Activated naive CD4-positive, alpha-beta T cell treated with anti-CD3 and anti-CD28 coated beads, Interleukin-2, amount 50 U/mL, for 72 hours (primary cell): Measurements from ENCODE around the gene PKHD1. TPM values are rescaled to one million over a fixed set of nuclear protein-coding genes. Genes with fewer than 3 reads are reported as not detected.
"Not testable (repeated sequence)": the region's sequence is repeated elsewhere in the genome, so short reads cannot be mapped to it uniquely, and the experiment has no call there.

Experiments used
- ATAC-seq, 2 donors: fragments of 150-1000 bp; cut with Tn5 transposase; 2 replicates each; pipeline ENCODE4 v1.10.0; 2021; ENCODE audit warnings: mild to moderate bottlenecking in 2 of 2, moderate library complexity in 2 of 2
- DNase-seq, 2 donors: peaks; one replicate each; pipeline ENCODE4 v3.0.0; 2021 to 2022; ENCODE audit warnings: low spot score in 2 of 2
- H3K27ac Mint-ChIP-seq, 2 donors: one replicate each; pipeline ENCODE4 v1.8.0; 2022; ENCODE audit warnings: mild to moderate bottlenecking in 2 of 2, mixed read lengths in 2 of 2
- H3K36me3 Mint-ChIP-seq, 2 donors: one replicate each; pipeline ENCODE4 v1.8.0; 2022; ENCODE audit warnings: mixed read lengths in 2 of 2
- H3K9me3 Mint-ChIP-seq, 2 donors: one replicate each; pipeline ENCODE4 v1.8.0; 2022; ENCODE audit warnings: mixed read lengths in 2 of 2
- total RNA-seq, 2 donors: library from RNA; stranded (reverse); gene quantifications; one replicate each; pipeline ENCODE4 v1.2.3, GENCODE V29; 2022

Gene PKHD1
- total RNA-seq, 2 donors from 2014 or later = not detected

- DNase-seq = no peak
- Mint-ChIP-seq H3K27ac (no peak overlapping the region), H3K9me3 (peaks cover 0 to 4% of the 10 kb centered on the region in 2 donors), H3K36me3 (no peaks in the 10 kb centered on the region)
- ATAC-seq = no peak
Measured at GRCh38 chr6:51929934-51930574, 157.4 kb downstream of the PKHD1 start.

GRCh38 chr6:51928320-51928719 is 159.1 kb downstream of the PKHD1 start:
- ATAC-seq (no peak), DNase-seq (no peak)
- H3K36me3 Mint-ChIP-seq = no peaks in the 10 kb centered on the region
- H3K9me3 Mint-ChIP-seq = peaks cover 4 to 5% of the 10 kb centered on the region in 2 donors
- H3K27ac Mint-ChIP-seq = no peak overlapping the region

DNA sequence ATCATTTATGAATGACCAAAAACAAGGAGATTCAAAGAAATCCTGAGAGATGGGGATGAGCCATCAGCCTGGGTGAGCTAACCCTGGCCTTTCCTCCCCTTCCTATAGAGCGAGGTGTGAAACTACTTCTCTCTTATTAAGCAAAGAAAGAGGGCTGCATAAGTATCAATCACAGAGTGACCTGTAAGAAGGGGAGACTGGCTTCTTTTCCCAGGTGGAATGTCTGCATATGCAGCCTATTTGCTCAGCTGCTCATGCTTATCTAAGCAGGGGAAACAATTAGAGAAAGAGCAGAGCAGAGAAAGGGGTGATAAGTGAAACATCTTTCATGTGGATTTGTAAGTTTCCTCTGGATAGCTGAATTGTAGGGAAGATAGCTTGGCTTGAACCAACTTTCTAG is 160.0 kb downstream of the PKHD1 start:
- DNase-seq (no peak), ATAC-seq (no peak)
- Mint-ChIP-seq H3K27ac (no peak overlapping the region), H3K36me3 (no peaks in the 10 kb centered on the region), H3K9me3 (peaks cover 4 to 5% of the 10 kb centered on the region in 2 donors)

- Mint-ChIP-seq H3K27ac (no peak overlapping the region), H3K9me3 (peaks cover 4 to 5% of the 10 kb centered on the region in 2 donors), H3K36me3 (no peaks in the 10 kb centered on the region)
- DNase-seq (no peak), ATAC-seq (no peak)
Measured at GRCh38 chr6:51926125-51926524, 161.3 kb downstream of the PKHD1 start.

- not testable (repeated sequence) for H3K36me3 Mint-ChIP-seq, H3K9me3 Mint-ChIP-seq, ATAC-seq, H3K27ac Mint-ChIP-seq, DNase-seq
Measured at GRCh38 chr6:51922479-51922878, 164.9 kb downstream of the PKHD1 start.

DNA sequence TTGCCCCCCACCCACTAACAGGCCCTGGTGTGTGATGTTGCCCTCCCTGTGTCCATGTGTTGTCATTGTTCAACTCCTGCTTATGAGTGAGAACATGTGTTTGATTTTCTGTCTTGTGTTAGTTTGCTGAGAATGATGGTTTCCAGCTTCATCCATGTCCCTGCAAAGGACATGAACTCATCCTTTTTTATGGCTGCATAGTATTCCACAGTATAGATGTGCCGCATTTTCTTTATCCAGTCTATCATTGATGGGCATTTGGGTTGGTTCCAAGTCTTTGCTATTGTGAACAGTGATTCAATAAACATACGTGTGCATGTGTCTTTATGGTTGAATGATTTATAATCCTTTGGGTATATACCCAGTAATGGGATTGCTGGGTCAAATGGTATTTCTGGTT is 169.1 kb downstream of the PKHD1 start:
- ATAC-seq, H3K36me3 Mint-ChIP-seq, DNase-seq, H3K9me3 Mint-ChIP-seq, H3K27ac Mint-ChIP-seq: not testable (repeated sequence)

GRCh38 chr6:51915098-51915497 is 172.3 kb downstream of the PKHD1 start:
- Mint-ChIP-seq H3K36me3 (no peaks in the 10 kb centered on the region), H3K9me3 (peaks cover 0 to 3% of the 10 kb centered on the region in 2 donors), H3K27ac (no peak overlapping the region)
- ATAC-seq (no peak), DNase-seq (no peak)

DNA sequence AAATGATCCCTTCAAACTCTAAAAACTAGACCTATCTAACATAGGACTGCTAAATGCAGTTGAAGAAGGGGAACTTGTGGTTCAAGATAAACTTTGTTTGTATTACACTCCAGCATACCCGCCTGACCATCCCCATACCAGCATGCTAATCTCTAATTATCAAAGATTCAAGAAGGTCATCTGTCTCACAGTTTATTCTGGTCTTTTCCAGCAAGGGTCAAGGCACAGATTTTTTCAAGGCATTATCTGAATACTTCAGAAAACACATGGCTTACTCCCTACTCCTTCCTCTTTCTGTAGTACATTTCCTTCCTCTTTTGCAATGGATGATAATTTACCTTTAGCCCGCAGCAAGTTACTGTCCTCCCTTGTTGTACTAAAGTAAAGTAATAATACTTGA is 174.1 kb downstream of the PKHD1 start:
- Mint-ChIP-seq H3K27ac (no peak overlapping the region), H3K36me3 (no peaks in the 10 kb centered on the region), H3K9me3 (peaks cover 0 to under 1% of the 10 kb centered on the region in 2 donors)
- no peak for ATAC-seq
- no peak for DNase-seq

GRCh38 chr6:51910851-51911250 is 176.6 kb downstream of the PKHD1 start:
- no peak overlapping the region for H3K27ac Mint-ChIP-seq
- no peak for DNase-seq
- no peak for ATAC-seq
- H3K9me3 Mint-ChIP-seq = no peaks in the 10 kb centered on the region
- no peaks in the 10 kb centered on the region for H3K36me3 Mint-ChIP-seq

DNA sequence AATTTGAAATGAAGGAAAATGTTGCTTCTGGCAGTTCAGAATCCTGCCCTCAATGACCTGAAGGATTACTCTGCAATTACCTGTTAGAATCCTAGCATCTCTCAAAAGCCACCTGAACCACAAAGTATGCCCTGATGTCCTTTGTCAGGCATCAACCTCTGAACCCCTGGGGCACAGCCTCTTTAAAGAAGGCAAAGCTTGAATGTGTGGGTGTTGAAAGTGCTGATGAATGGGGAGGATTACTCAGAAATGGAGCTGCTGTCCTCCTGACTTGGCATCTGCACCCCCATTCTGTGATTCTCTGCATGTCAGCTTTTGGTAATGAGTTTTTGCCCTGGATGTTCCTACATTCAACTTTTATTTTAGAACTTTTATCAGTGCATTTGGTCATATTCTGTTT is 179.2 kb downstream of the PKHD1 start:
- Mint-ChIP-seq H3K9me3 (no peaks in the 10 kb centered on the region), H3K36me3 (no peaks in the 10 kb centered on the region), H3K27ac (no peak overlapping the region)
- ATAC-seq (no peak), DNase-seq (no peak)

DNA sequence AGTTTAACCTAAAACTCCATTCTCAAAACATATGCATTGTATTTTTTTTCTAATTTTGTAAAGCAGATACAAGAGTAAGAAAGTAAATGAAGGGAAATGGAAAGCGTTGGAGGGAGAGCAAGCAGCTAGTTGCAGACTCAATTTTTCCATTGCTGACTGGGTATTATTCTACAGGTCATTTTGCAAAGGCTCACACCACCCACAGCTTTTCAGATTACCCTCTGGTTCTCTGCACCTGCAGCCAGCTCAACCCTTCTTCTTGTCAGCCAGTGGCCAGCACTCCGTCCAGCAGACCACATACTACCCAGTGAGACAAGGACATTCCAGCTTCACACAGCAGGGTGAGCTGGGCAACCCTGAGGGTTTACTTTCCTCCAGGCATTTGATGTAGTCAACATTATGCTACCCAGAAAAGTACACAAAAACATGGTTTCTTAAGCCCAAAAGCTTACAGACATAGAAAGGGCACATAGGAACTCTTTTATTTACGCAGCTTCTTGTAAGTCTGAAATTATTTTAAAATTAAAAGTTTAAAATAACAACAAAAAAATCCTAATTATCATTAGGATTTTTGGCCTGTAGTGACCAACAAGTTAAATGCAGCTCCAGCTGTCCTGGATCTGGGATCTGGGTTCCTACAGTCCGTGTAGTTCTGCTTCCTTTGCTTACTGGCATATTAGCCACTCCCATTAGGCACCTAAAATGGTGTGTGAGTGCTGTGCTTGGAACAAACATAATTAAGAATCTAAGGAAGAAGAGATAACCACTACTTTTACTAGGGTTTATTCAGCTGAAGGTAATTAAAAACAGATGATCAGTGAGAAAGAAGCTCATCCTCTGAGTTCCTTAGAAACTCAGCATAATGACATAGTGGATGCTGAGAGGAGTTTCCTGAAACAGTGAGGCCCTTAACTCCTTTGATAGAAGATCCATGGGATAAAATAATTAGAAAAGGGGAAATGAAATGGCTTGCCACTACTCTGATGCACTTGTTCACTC is 185.3 kb downstream of the PKHD1 start:
- H3K9me3 Mint-ChIP-seq = no peaks in the 10 kb centered on the region
- DNase-seq (no peak), ATAC-seq (no peak)
- no peaks in the 10 kb centered on the region for H3K36me3 Mint-ChIP-seq
- H3K27ac Mint-ChIP-seq = no peak overlapping the region

- H3K36me3 Mint-ChIP-seq = no peaks in the 10 kb centered on the region
Measured at GRCh38 chr6:51893366-51893765, 194.0 kb downstream of the PKHD1 start.

DNA sequence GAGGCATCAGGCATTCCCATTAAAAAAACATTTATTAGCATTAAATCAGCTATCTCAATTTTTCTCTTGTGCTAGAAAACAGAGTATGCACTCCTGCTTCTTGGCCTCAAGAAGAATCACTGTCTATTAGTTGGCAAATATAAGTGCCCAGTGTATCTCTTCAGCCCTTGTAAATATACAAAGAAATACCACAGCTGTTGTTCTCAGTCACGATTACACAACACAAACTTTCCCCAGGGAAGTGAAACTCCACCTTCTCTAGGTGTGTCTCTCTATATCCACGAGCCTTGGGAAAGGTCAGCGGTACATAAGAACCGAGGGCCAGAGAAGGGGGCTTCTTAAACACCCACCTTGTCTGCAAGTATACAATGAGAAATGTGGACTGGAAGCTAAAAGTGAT is 194.7 kb downstream of the PKHD1 start:
- no peak for ATAC-seq
- Mint-ChIP-seq H3K27ac (no peak overlapping the region), H3K9me3 (no peaks in the 10 kb centered on the region), H3K36me3 (no peaks in the 10 kb centered on the region)
- DNase-seq = no peak

More at GRCh38 chr6:51893366-51893765, 194.0 kb downstream of the PKHD1 start:
- no peak for ATAC-seq
- DNase-seq = no peak
- no peak overlapping the region for H3K27ac Mint-ChIP-seq
- no peaks in the 10 kb centered on the region for H3K9me3 Mint-ChIP-seq

- Mint-ChIP-seq H3K36me3 (no peaks in the 10 kb centered on the region), H3K9me3 (no peaks in the 10 kb centered on the region), H3K27ac (no peak overlapping the region)
- no peak for DNase-seq
- no peak for ATAC-seq
Measured at GRCh38 chr6:51892339-51892738, 195.1 kb downstream of the PKHD1 start.

GRCh38 chr6:51891784-51892183 is 195.6 kb downstream of the PKHD1 start:
- DNase-seq (no peak), ATAC-seq (no peak)
- no peak overlapping the region for H3K27ac Mint-ChIP-seq
- H3K9me3 Mint-ChIP-seq = no peaks in the 10 kb centered on the region
- no peaks in the 10 kb centered on the region for H3K36me3 Mint-ChIP-seq

GRCh38 chr6:51887859-51888258 is 199.6 kb downstream of the PKHD1 start:
- no peak overlapping the region for H3K27ac Mint-ChIP-seq
- H3K36me3 Mint-ChIP-seq = no peaks in the 10 kb centered on the region
- no peak for ATAC-seq
- no peak for DNase-seq
- H3K9me3 Mint-ChIP-seq = no peaks in the 10 kb centered on the region

- Mint-ChIP-seq H3K27ac (no peak overlapping the region), H3K9me3 (no peaks in the 10 kb centered on the region), H3K36me3 (no peaks in the 10 kb centered on the region)
- DNase-seq = no peak
- ATAC-seq = no peak
Measured at GRCh38 chr6:51885957-51886356, 201.5 kb downstream of the PKHD1 start.
